IMR-90 (cell line): Measurements from ENCODE around the gene FAF2. TPM values are rescaled to one million over a fixed set of nuclear protein-coding genes. Genes with fewer than 3 reads are reported as not detected.

Source experiments
- ATAC-seq: fragments of 200-7000 bp; cut with Tn5 transposase; 2 replicates; pipeline ENCODE4 v1.9.1; 2020; ENCODE audit warnings: low read depth, mild to moderate bottlenecking, moderate library complexity
- BruUV-seq: library from RNA; stranded (reverse); fragments of 400-500 nt; replicated peaks from 2 replicates; lab custom pipeline; 2021; lab: Mats Ljungman, UMichigan
- CTCF ChIA-PET: fragments of 300-600 bp; formaldehyde crosslinking; extraction: SDS; loops from one replicate; lab custom pipeline; 2021; ENCODE audit warnings: antibody characterized with exemption; lab: Yijun Ruan, JAX
- POLR2A ChIA-PET: fragments of 300-600 bp; sonication (Branson Sonifier 250); formaldehyde crosslinking; loops from one replicate; lab custom pipeline; 2022; ENCODE audit warnings: antibody characterized with exemption; ENCODE audit not compliant: unreplicated experiment; lab: Charles Lee
- DNase-seq: peaks from one replicate; pipeline ENCODE4 v3.0.0; 2013
- H2AFZ ChIP-seq: replicated peaks from 2 replicates; pipeline ENCODE3; 2013; ENCODE audit warnings: low read length, mild to moderate bottlenecking; ENCODE audit not compliant: poor library complexity
- H2AK5ac ChIP-seq: 2 replicates; pipeline ENCODE4 v1.6.1; 2013; ENCODE audit warnings: low read depth, low read length, inconsistent platforms
- H2AK9ac ChIP-seq: replicated peaks from 2 replicates; pipeline ENCODE3; 2013; ENCODE audit warnings: mild to moderate bottlenecking, low read depth, low read length, moderate library complexity; ENCODE audit not compliant: poor library complexity
- H2BK120ac ChIP-seq: 2 replicates; pipeline ENCODE4 v1.6.1; 2013; ENCODE audit warnings: low read depth, low read length, inconsistent platforms
- H2BK15ac ChIP-seq: 3 replicates; pipeline ENCODE4 v1.6.1; 2013; ENCODE audit warnings: low read depth, low read length, inconsistent platforms
- H2BK20ac ChIP-seq: 2 replicates; pipeline ENCODE4 v1.6.1; 2013; ENCODE audit warnings: low read depth, mild to moderate bottlenecking, inconsistent platforms, low read length, moderate library complexity
- H2BK5ac ChIP-seq: 2 replicates; pipeline ENCODE4 v1.6.1; 2013; ENCODE audit warnings: mild to moderate bottlenecking, low read depth, low read length, inconsistent platforms; ENCODE audit not compliant: poor library complexity, severe bottlenecking
- H3K14ac ChIP-seq: replicated peaks from 2 replicates; pipeline ENCODE4 v1.6.1; 2013; ENCODE audit warnings: low read depth, low read length, inconsistent platforms
- H3K18ac ChIP-seq: 2 replicates; pipeline ENCODE4 v1.6.1; 2013; ENCODE audit warnings: low read depth, low read length, control low read depth
- H3K23ac ChIP-seq: 2 replicates; pipeline ENCODE4 v1.6.1; 2013; ENCODE audit warnings: low read depth, low read length, inconsistent platforms
- H3K27ac ChIP-seq: 2 replicates; pipeline ENCODE4 v1.5.1; 2013; ENCODE audit warnings: mild to moderate bottlenecking, control low read depth, low read length; ENCODE audit not compliant: insufficient read depth
- H3K27me3 ChIP-seq: 2 replicates; pipeline ENCODE4 v1.6.1; 2013; ENCODE audit warnings: low read length; ENCODE audit not compliant: control insufficient read depth, insufficient read depth
- H3K36me3 ChIP-seq: 2 replicates; pipeline ENCODE4 v1.6.1; 2013; ENCODE audit warnings: low read length, mixed read lengths; ENCODE audit not compliant: control insufficient read depth, insufficient read depth
- H3K4ac ChIP-seq: 2 replicates; pipeline ENCODE4 v1.6.1; 2013; ENCODE audit warnings: low read depth, low read length, inconsistent platforms
- H3K4me1 ChIP-seq: 2 replicates; pipeline ENCODE4 v1.6.1; 2013; ENCODE audit warnings: low read length, mixed read lengths; ENCODE audit not compliant: control insufficient read depth, insufficient read depth
- H3K4me2 ChIP-seq: 2 replicates; pipeline ENCODE4 v1.6.1; 2013; ENCODE audit warnings: low read depth, mild to moderate bottlenecking, control low read depth, low read length, moderate library complexity
- H3K4me3 ChIP-seq: 2 replicates; pipeline ENCODE4 v1.5.1; 2013; ENCODE audit warnings: low read depth, mild to moderate bottlenecking, control low read depth, low read length, moderate library complexity; ENCODE audit not compliant: insufficient read depth
- H3K56ac ChIP-seq: 2 replicates; pipeline ENCODE4 v1.6.1; 2013; ENCODE audit warnings: low read length, inconsistent platforms; ENCODE audit not compliant: insufficient read depth; ENCODE audit errors: extremely low read depth
- H3K79me1 ChIP-seq, 2 experiments: 2 replicates each; pipeline ENCODE4 v1.6.1; 2013; ENCODE audit warnings: low read length in 2 of 2, inconsistent platforms in 1 of 2, low read depth in 1 of 2
- H3K9ac ChIP-seq: 2 replicates; pipeline ENCODE4 v1.6.1; 2013; ENCODE audit warnings: low read depth, low read length, control low read depth
- H3K9me1 ChIP-seq: 2 replicates; pipeline ENCODE4 v1.6.1; 2013; ENCODE audit warnings: low read length, inconsistent platforms; ENCODE audit not compliant: insufficient read depth
- H3K9me3 ChIP-seq: 2 replicates; pipeline ENCODE4 v1.6.1; 2013; ENCODE audit warnings: low read length; ENCODE audit not compliant: control insufficient read depth, insufficient read depth
- H4K20me1 ChIP-seq: 2 replicates; pipeline ENCODE4 v1.6.1; 2013; ENCODE audit warnings: low read length, inconsistent platforms; ENCODE audit not compliant: insufficient read depth
- H4K5ac ChIP-seq: 2 replicates; pipeline ENCODE4 v1.6.1; 2013; ENCODE audit warnings: mild to moderate bottlenecking, low read depth, low read length, control low read depth
- H4K8ac ChIP-seq, 2 experiments: 2 replicates each; pipeline ENCODE4 v1.6.1; 2013; ENCODE audit warnings: low read depth in 2 of 2, low read length in 2 of 2, control low read depth in 1 of 2, inconsistent platforms in 1 of 2
- H4K91ac ChIP-seq: 2 replicates; pipeline ENCODE4 v1.6.1; 2013; ENCODE audit warnings: low read depth, low read length, inconsistent platforms; ENCODE audit not compliant: insufficient read depth
- CTCF ChIP-seq: conservative IDR thresholded peaks from 2 replicates; pipeline ENCODE4 v1.5.1; 2012; ENCODE audit warnings: mild to moderate bottlenecking, low read depth, low read length, improper control_type of control experiment
- MAZ ChIP-seq: IDR thresholded peaks from 2 replicates; pipeline ENCODE4 v1.6.1; 2012; ENCODE audit warnings: low read depth, mild to moderate bottlenecking, low read length, improper control_type of control experiment, moderate library complexity, borderline replicate concordance
- WGBS, 2 experiments: methylation state at CpG; one replicate each; pipeline versions ENCODE4 v1.1.5 to v1.1.7; 2013; ENCODE audit warnings: missing lambda C conversion rate in 2 of 2; ENCODE audit not compliant: insufficient read length in 1 of 2; ENCODE audit errors: extremely low coverage in 2 of 2; 5-methylcytosine and 5-hydroxymethylcytosine counted together
- dilution Hi-C: fragments of 300-500 bp; cut with HindIII; formaldehyde crosslinking; loops from one replicate; pipeline ENCODE4 v1.14.3; 2018; ENCODE audit warnings: low sequenced_read_pairs; ENCODE audit not compliant: unreplicated experiment
- in situ Hi-C: fragments of 300-500 bp; cut with MboI; formaldehyde crosslinking; loops from 3 replicates; pipeline ENCODE4 v1.14.3; 2019; ENCODE audit warnings: low sequenced_read_pairs, inconsistent platforms, mixed read lengths
- intact Hi-C: fragments of 100-400 bp; cut with micrococcal nuclease; formaldehyde crosslinking; loops from 2 replicates; pipeline ENCODE4 v1.10.0; 2022
- polyA plus RNA-seq, 3 experiments: library from polyadenylated mRNA; depleted of rRNA; stranded (reverse); fragments of >200 nt; gene quantifications; 2 replicates each; pipeline ENCODE4 v1.2.3, GENCODE V29; 2012; ENCODE audit warnings: low replicate concordance in 1 of 3
- total RNA-seq: library from RNA; depleted of rRNA; stranded (reverse); fragments of >200 nt; gene quantifications from 2 replicates; pipeline ENCODE4 v1.2.3, GENCODE V29; 2012

Gene FAF2
- total and polyA plus RNA-seq, 2 of the 4 experiments (the other 2 are of a cell fraction), result 32.9 to 47.0 TPM

GRCh38 chr5:176533894-176534611 is 85.9 kb downstream of the FAF2 start:
- Histone ChIP-seq H3K4me2 (peak overlapping the region; percentile 37; the same call in 1 of the 2 replicates), H3K9me1 (peaks cover 15% of the 10 kb centered on the region; the same call in 1 of the 2 replicates), H3K23ac (peak overlapping the region; percentile 43; the same call in 1 of the 2 replicates), H2BK15ac (no peak overlapping the region), H3K18ac (no peak overlapping the region), H3K79me1 (peaks cover 23 to 49% of the 10 kb centered on the region in 2 experiments), H3K4me3 (no peak overlapping the region), H3K27ac (no peak overlapping the region), H3K9me3 (no peaks in the 10 kb centered on the region), H4K5ac (no peak overlapping the region), H3K14ac (no peak overlapping the region), H3K56ac (no peak overlapping the region), H3K4me1 (peaks cover 24% of the 10 kb centered on the region), H4K91ac (no peak overlapping the region), H3K9ac (no peak overlapping the region), H2BK20ac (no peak overlapping the region), H2AFZ (peak overlapping the region; percentile 46), H3K27me3 (no peaks in the 10 kb centered on the region), H2BK120ac (no peak overlapping the region), H2AK5ac (peak overlapping the region; percentile 48), H4K20me1 (peaks cover 28% of the 10 kb centered on the region), H2BK5ac (no peak overlapping the region), H2AK9ac (peak overlapping the region; percentile 53), H4K8ac (peak overlapping the region in 1 of 2 experiments; percentile 24; a peak in 1 of 4 replicates), H3K4ac (no peak overlapping the region), H3K36me3 (peaks cover 23% of the 10 kb centered on the region)
- intact Hi-C loops, result no loop called here
- ChIA-PET POLR2A (no interaction called here), CTCF (interaction anchor here (0.7 to 1.4 kb wide), 2 partner anchors 86 to 117 kb away, joined by 3 read pairs; partner anchors contain the start of gene FAF2)
- dilution Hi-C loops, result no loop called here
- 20% methylated on average over 6 of the region's 10 CpGs; no CpG with 5 or more reads in 1 of the 2 experiments for WGBS, 2 experiments
- in situ Hi-C loops, result no loop called here
- no peak for ATAC-seq
- peak; percentile 36 for DNase-seq
- no TSS peak for BruUV-seq
- 0 out of 2 replicates have a peak, but pooled peaks have one; percentile 2 for TF ChIP-seq CTCF
- TF ChIP-seq MAZ, result no peak
